HEK293 (cell line): Measurements from ENCODE around the gene LYST.

Experiments
- KLF1 ChIP-seq: fragments of 450-650 bp; formaldehyde crosslinking; IDR thresholded peaks from 2 replicates; pipeline ENCODE4 v1.5.1; 2016; ENCODE audit warnings: missing biosample characterization, missing genetic modification characterization
- KLF8 ChIP-seq: fragments of 450-650 bp; formaldehyde crosslinking; IDR thresholded peaks from 2 replicates; pipeline ENCODE4 v1.5.1; 2016; ENCODE audit warnings: missing biosample characterization, missing genetic modification characterization
- KLF9 ChIP-seq: fragments of 450-650 bp; formaldehyde crosslinking; IDR thresholded peaks from 2 replicates; pipeline ENCODE4 v1.5.1; 2016; ENCODE audit warnings: missing biosample characterization, missing genetic modification characterization, low read depth
- OVOL3 ChIP-seq: fragments of 450-650 bp; formaldehyde crosslinking; IDR thresholded peaks from 2 replicates; pipeline ENCODE4 v1.5.1; 2016; ENCODE audit warnings: missing biosample characterization, missing genetic modification characterization
- REPIN1 ChIP-seq: fragments of 450-650 bp; formaldehyde crosslinking; IDR thresholded peaks from 2 replicates; pipeline ENCODE4 v1.5.1; 2017; ENCODE audit warnings: missing biosample characterization, missing genetic modification characterization, low read depth
- SP2 ChIP-seq: fragments of 450-650 bp; formaldehyde crosslinking; IDR thresholded peaks from 2 replicates; pipeline ENCODE4 v1.5.1; 2016; ENCODE audit warnings: missing biosample characterization, missing genetic modification characterization
- SP3 ChIP-seq: fragments of 450-650 bp; formaldehyde crosslinking; IDR thresholded peaks from 2 replicates; pipeline ENCODE4 v1.5.1; 2016; ENCODE audit warnings: missing biosample characterization, missing genetic modification characterization
- SP7 ChIP-seq: fragments of 450-650 bp; formaldehyde crosslinking; IDR thresholded peaks from 2 replicates; pipeline ENCODE4 v1.5.1; 2016; ENCODE audit warnings: missing biosample characterization, missing genetic modification characterization
- WT1 ChIP-seq: fragments of 450-650 bp; formaldehyde crosslinking; IDR thresholded peaks from 2 replicates; pipeline ENCODE4 v1.5.1; 2016; ENCODE audit warnings: missing biosample characterization, missing genetic modification characterization
- YY1 ChIP-seq: fragments of 450-650 bp; formaldehyde crosslinking; IDR thresholded peaks from 2 replicates; pipeline ENCODE4 v1.5.1; 2018; ENCODE audit warnings: missing biosample characterization, missing genetic modification characterization
- ZBTB1 ChIP-seq: fragments of 450-650 bp; formaldehyde crosslinking; IDR thresholded peaks from 2 replicates; pipeline ENCODE4 v1.5.1; 2016; ENCODE audit warnings: missing biosample characterization, missing genetic modification characterization
- ZBTB48 ChIP-seq: fragments of 450-650 bp; formaldehyde crosslinking; IDR thresholded peaks from 2 replicates; pipeline ENCODE4 v1.5.1; 2016; ENCODE audit warnings: missing biosample characterization, missing genetic modification characterization
- ZFP37 ChIP-seq: fragments of 450-650 bp; formaldehyde crosslinking; IDR thresholded peaks from 2 replicates; pipeline ENCODE4 v1.5.1; 2016; ENCODE audit warnings: missing biosample characterization, missing genetic modification characterization
- ZIC2 ChIP-seq: fragments of 450-650 bp; formaldehyde crosslinking; IDR thresholded peaks from 2 replicates; pipeline ENCODE4 v1.5.1; 2016; ENCODE audit warnings: missing biosample characterization, missing genetic modification characterization
- ZNF146 ChIP-seq: fragments of 450-650 bp; formaldehyde crosslinking; IDR thresholded peaks from 2 replicates; pipeline ENCODE4 v1.5.1; 2016; ENCODE audit warnings: missing biosample characterization, missing genetic modification characterization
- ZNF16 ChIP-seq: fragments of 450-650 bp; formaldehyde crosslinking; IDR thresholded peaks from 2 replicates; pipeline ENCODE4 v1.5.1; 2016; ENCODE audit warnings: low read depth, missing biosample characterization, missing genetic modification characterization
- ZNF2 ChIP-seq: fragments of 450-650 bp; formaldehyde crosslinking; IDR thresholded peaks from 2 replicates; pipeline ENCODE4 v1.5.1; 2016; ENCODE audit warnings: missing biosample characterization, missing genetic modification characterization
- ZNF211 ChIP-seq: fragments of 450-650 bp; formaldehyde crosslinking; IDR thresholded peaks from 2 replicates; pipeline ENCODE4 v1.5.1; 2016; ENCODE audit warnings: low read depth, missing biosample characterization, missing genetic modification characterization
- ZNF324 ChIP-seq: fragments of 450-650 bp; formaldehyde crosslinking; IDR thresholded peaks from 2 replicates; pipeline ENCODE4 v1.5.1; 2016; ENCODE audit warnings: missing biosample characterization, missing genetic modification characterization
- ZNF335 ChIP-seq: fragments of 450-650 bp; formaldehyde crosslinking; conservative IDR thresholded peaks from 2 replicates; pipeline ENCODE4 v1.5.1; 2016; ENCODE audit warnings: missing biosample characterization, missing genetic modification characterization
- ZNF391 ChIP-seq: fragments of 450-650 bp; formaldehyde crosslinking; IDR thresholded peaks from 2 replicates; pipeline ENCODE4 v1.5.1; 2016; ENCODE audit warnings: low read depth, missing biosample characterization, missing genetic modification characterization, borderline replicate concordance
- ZNF510 ChIP-seq: fragments of 450-650 bp; formaldehyde crosslinking; IDR thresholded peaks from 2 replicates; pipeline ENCODE4 v1.5.1; 2018; ENCODE audit warnings: mild to moderate bottlenecking, missing genetic modification characterization, missing biosample characterization; ENCODE audit not compliant: insufficient replicate concordance
- ZNF544 ChIP-seq: fragments of 450-650 bp; formaldehyde crosslinking; IDR thresholded peaks from 2 replicates; pipeline ENCODE4 v1.5.0; 2017; ENCODE audit warnings: missing biosample characterization, missing genetic modification characterization
- ZNF560 ChIP-seq: fragments of 450-650 bp; formaldehyde crosslinking; IDR thresholded peaks from 2 replicates; pipeline ENCODE4 v1.5.1; 2017; ENCODE audit warnings: missing biosample characterization, missing genetic modification characterization, borderline replicate concordance
- ZNF621 ChIP-seq: fragments of 450-650 bp; formaldehyde crosslinking; IDR thresholded peaks from 2 replicates; pipeline ENCODE4 v1.5.1; 2017; ENCODE audit warnings: missing biosample characterization, missing genetic modification characterization
- ZNF792 ChIP-seq: fragments of 450-650 bp; formaldehyde crosslinking; IDR thresholded peaks from 2 replicates; pipeline ENCODE4 v1.5.1; 2016; ENCODE audit warnings: missing biosample characterization, missing genetic modification characterization
- TF ChIP-seq, protein P1 (sequence below): sonication (generic); formaldehyde crosslinking; IDR thresholded peaks from 2 replicates; pipeline ENCODE4 v1.8.1; 2022; ENCODE audit warnings: mild to moderate bottlenecking, moderate library complexity, missing genetic modification reagents
- TF ChIP-seq, protein P2 (sequence below): fragments of 450-650 bp; formaldehyde crosslinking; IDR thresholded peaks from 2 replicates; pipeline ENCODE4 v1.5.1; 2016; ENCODE audit warnings: missing biosample characterization, missing genetic modification characterization
- TF ChIP-seq, protein P3 (sequence below): fragments of 450-650 bp; formaldehyde crosslinking; IDR thresholded peaks from 2 replicates; pipeline ENCODE4 v1.5.1; 2016; ENCODE audit warnings: missing biosample characterization, missing genetic modification characterization, low read depth
- TF ChIP-seq, protein P4 (sequence below): fragments of 450-650 bp; formaldehyde crosslinking; IDR thresholded peaks from 2 replicates; pipeline ENCODE4 v1.5.1; 2016; ENCODE audit warnings: missing biosample characterization, missing genetic modification characterization
- TF ChIP-seq, protein P5 (sequence below): fragments of 450-650 bp; formaldehyde crosslinking; IDR thresholded peaks from 2 replicates; pipeline ENCODE4 v1.5.1; 2016; ENCODE audit warnings: missing biosample characterization, missing genetic modification characterization, borderline replicate concordance

The LYST gene

DNA sequence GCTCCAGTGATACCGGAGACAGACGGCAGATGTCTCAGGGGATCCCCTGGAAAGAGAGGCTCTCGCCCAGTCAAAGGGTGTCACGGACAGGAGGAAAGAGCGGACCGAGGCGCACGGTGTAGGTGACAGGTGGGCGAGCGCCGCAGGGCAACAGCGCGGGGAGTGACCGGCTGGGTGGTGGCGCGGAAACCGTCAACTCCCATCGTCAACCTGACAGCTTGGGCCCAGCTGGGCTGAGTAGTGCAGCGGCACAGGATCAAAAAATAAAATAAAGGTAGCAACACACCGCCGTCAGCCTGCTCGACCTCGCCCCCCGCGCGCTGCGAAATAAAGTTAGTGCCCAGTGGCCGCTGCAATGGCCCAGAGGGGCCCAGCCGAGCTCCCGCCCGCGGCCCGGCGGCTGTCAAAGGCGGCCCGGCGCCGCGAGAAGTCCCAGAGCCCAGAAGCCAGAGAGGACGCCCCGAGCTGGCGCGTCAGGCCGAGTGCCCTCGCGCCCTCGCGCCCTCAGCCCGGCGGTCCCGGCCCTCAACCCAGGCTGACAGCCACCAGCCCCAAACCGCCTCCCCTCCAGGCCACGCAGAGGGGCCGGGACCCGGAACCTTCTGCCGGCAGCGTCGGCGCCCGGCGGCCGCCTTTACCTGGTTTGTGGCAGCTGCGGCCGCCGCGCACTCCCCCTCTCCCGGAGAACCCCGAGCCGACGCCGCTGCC, at the start of gene LYST (continued):
- TF ChIP-seq, protein P1, sequence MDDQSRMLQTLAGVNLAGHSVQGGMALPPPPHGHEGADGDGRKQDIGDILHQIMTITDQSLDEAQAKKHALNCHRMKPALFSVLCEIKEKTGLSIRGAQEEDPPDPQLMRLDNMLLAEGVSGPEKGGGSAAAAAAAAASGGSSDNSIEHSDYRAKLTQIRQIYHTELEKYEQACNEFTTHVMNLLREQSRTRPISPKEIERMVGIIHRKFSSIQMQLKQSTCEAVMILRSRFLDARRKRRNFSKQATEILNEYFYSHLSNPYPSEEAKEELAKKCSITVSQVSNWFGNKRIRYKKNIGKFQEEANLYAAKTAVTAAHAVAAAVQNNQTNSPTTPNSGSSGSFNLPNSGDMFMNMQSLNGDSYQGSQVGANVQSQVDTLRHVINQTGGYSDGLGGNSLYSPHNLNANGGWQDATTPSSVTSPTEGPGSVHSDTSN (CRISPR knock-in tag), result peak; percentile 14; the same call in 1 of the 2 replicates
- peak; percentile 61; the same call in 1 of the 2 replicates for TF ChIP-seq KLF8 (tag by site-specific recombination)
- 0 out of 2 replicates have a peak, but pooled peaks have one; percentile 53 for TF ChIP-seq SP7
- TF ChIP-seq ZBTB48 (tag by site-specific recombination), result peak; percentile 62; the same call in 1 of the 2 replicates
- TF ChIP-seq, protein P2, sequence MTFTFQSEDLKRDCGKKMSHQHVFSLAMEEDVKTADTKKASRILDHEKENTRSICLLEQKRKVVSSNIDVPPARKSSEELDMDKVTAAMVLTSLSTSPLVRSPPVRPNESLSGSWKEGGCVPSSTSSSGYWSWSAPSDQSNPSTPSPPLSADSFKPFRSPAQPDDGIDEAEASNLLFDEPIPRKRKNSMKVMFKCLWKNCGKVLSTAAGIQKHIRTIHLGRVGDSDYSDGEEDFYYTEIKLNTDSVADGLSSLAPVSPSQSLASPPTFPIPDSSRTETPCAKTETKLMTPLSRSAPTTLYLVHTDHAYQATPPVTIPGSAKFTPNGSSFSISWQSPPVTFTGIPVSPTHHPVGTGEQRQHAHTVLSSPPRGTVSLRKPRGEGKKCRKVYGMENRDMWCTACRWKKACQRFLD (tag by site-specific recombination), result 0 out of 2 replicates have a peak, but pooled peaks have one; percentile 51
- TF ChIP-seq ZFP37 (tag by site-specific recombination), result peak; percentile 52; the same call in 1 of the 2 replicates
- peak; percentile 77 for TF ChIP-seq ZNF2 (tag by site-specific recombination)
- TF ChIP-seq ZNF211 (tag by site-specific recombination), result no peak
- TF ChIP-seq, protein P3, sequence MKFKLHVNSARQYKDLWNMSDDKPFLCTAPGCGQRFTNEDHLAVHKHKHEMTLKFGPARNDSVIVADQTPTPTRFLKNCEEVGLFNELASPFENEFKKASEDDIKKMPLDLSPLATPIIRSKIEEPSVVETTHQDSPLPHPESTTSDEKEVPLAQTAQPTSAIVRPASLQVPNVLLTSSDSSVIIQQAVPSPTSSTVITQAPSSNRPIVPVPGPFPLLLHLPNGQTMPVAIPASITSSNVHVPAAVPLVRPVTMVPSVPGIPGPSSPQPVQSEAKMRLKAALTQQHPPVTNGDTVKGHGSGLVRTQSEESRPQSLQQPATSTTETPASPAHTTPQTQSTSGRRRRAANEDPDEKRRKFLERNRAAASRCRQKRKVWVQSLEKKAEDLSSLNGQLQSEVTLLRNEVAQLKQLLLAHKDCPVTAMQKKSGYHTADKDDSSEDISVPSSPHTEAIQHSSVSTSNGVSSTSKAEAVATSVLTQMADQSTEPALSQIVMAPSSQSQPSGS (tag by site-specific recombination), result no peak
- TF ChIP-seq ZNF792 (tag by site-specific recombination), result 0 out of 2 replicates have a peak, but pooled peaks have one; percentile 46
- TF ChIP-seq ZNF146 (tag by site-specific recombination), result peak; percentile 19; the same call in 1 of the 2 replicates
- no peak for TF ChIP-seq KLF9
- TF ChIP-seq ZNF544 (tag by site-specific recombination), result no peak
- TF ChIP-seq ZNF560 (tag by site-specific recombination), result no peak
- TF ChIP-seq, protein P4, sequence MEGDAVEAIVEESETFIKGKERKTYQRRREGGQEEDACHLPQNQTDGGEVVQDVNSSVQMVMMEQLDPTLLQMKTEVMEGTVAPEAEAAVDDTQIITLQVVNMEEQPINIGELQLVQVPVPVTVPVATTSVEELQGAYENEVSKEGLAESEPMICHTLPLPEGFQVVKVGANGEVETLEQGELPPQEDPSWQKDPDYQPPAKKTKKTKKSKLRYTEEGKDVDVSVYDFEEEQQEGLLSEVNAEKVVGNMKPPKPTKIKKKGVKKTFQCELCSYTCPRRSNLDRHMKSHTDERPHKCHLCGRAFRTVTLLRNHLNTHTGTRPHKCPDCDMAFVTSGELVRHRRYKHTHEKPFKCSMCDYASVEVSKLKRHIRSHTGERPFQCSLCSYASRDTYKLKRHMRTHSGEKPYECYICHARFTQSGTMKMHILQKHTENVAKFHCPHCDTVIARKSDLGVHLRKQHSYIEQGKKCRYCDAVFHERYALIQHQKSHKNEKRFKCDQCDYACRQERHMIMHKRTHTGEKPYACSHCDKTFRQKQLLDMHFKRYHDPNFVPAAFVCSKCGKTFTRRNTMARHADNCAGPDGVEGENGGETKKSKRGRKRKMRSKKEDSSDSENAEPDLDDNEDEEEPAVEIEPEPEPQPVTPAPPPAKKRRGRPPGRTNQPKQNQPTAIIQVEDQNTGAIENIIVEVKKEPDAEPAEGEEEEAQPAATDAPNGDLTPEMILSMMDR (tag by site-specific recombination), result peak; percentile 74
- no peak; the same call in 1 of the 2 replicates for TF ChIP-seq SP2
- TF ChIP-seq WT1 (tag by site-specific recombination), result peak; percentile 92
- no peak for TF ChIP-seq ZNF391 (tag by site-specific recombination)
- peak; percentile 29; the same call in 1 of the 2 replicates for TF ChIP-seq ZIC2 (tag by site-specific recombination)
- TF ChIP-seq ZNF324 (tag by site-specific recombination), result peak; percentile 68; the same call in 1 of the 2 replicates
- no peak for TF ChIP-seq ZNF16
- TF ChIP-seq OVOL3 (tag by site-specific recombination), result no peak
- no peak for TF ChIP-seq ZNF510 (tag by site-specific recombination)
- TF ChIP-seq ZNF621, result no peak
- TF ChIP-seq REPIN1 (tag by site-specific recombination), result peak; percentile 57; the same call in 1 of the 2 replicates
- peak; percentile 95 for TF ChIP-seq ZNF335 (tag by site-specific recombination)
- TF ChIP-seq, protein P5, sequence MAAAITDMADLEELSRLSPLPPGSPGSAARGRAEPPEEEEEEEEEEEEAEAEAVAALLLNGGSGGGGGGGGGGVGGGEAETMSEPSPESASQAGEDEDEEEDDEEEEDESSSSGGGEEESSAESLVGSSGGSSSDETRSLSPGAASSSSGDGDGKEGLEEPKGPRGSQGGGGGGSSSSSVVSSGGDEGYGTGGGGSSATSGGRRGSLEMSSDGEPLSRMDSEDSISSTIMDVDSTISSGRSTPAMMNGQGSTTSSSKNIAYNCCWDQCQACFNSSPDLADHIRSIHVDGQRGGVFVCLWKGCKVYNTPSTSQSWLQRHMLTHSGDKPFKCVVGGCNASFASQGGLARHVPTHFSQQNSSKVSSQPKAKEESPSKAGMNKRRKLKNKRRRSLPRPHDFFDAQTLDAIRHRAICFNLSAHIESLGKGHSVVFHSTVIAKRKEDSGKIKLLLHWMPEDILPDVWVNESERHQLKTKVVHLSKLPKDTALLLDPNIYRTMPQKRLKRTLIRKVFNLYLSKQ (tag by site-specific recombination), result no peak
- peak; percentile 67 for TF ChIP-seq KLF1 (tag by site-specific recombination)
- TF ChIP-seq ZBTB1 (tag by site-specific recombination), result peak; percentile 30; the same call in 1 of the 2 replicates
- no peak for TF ChIP-seq SP3 (tag by site-specific recombination)
- peak; percentile 67 for TF ChIP-seq YY1 (tag by site-specific recombination)
